ENCODE data around the gene METTL25B. TPM values are rescaled to one million over a fixed set of nuclear protein-coding genes. Genes with fewer than 3 reads are reported as not detected.
A peak's percentile ranks its signal among the peaks of the same experiment; 100 is the strongest.

METTL25B gene
- total RNA-seq, 2 experiments from 2014 or later: 35.3 to 35.5 TPM

DNA sequence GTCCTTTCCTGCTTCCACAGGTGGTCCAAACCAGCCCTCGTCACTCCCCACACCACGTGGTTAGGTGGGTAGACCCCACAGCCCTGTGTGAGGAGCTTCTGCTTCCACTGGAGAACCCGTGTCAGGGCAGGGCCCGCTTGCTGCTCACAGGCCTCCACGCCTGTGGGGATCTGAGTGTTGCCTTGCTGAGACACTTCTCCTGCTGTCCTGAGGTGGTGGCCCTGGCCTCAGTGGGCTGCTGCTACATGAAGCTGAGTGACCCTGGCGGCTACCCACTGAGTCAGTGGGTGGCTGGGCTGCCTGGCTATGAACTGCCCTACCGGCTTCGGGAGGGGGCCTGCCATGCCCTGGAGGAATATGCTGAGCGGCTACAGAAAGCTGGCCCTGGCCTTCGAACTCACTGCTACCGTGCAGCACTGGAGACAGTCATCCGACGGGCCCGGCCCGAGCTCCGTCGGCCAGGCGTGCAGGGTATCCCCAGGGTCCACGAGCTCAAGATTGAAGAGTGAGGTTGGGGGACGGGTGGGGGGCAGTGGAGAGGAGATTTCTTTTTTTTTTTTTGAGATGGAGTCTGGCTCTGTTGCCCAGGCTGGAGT is 5.8 kb downstream of the METTL25B start:
- Mint-ChIP-seq H3K27me3 (ENCODE audit: low read depth) (no peaks in the 10 kb centered on the region), H3K27ac (no peak overlapping the region), H3K4me3 (no peak overlapping the region), H3K36me3 (ENCODE audit: low read depth) (peaks cover 25% of the 10 kb centered on the region), H3K4me1 (ENCODE audit: low read depth) (peaks cover 23% of the 10 kb centered on the region), H3K9me3 (no peaks in the 10 kb centered on the region)
- intact Hi-C loops (cut with micrococcal nuclease): no loop called here
- DNase-seq: no peak
- CTCF ChIA-PET: interaction anchor here (0.9 kb wide), 1 partner anchor 8 kb away, joined by 3 read pairs; no protein-coding TSS in a partner anchor

DNA sequence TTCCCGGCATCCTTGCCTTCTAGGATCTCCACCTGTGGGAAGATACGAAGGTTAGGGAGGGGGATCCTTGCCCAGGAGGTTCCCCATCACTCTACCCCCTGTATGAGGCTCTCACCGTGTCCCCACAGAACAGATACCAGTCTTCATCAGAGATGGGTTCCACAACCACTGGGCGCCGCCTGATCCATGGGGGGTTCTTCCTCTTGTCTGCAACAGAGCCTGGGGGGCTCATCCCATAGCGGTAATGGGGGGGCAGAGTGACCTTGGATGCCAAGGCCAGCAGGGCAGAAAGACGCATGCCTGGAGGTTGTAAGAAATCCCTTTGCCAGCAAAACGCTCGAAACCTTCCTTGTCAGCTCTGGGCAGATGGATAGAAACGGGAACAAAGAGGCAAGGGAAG is 10.1 kb downstream of the METTL25B start:
- Mint-ChIP-seq H3K4me1 (ENCODE audit: low read depth) (peaks cover 34% of the 10 kb centered on the region), H3K36me3 (ENCODE audit: low read depth) (peaks cover 45% of the 10 kb centered on the region), H3K4me3 (no peak overlapping the region), H3K27me3 (ENCODE audit: low read depth) (no peaks in the 10 kb centered on the region), H3K27ac (peak overlapping the region; percentile 72), H3K9me3 (no peaks in the 10 kb centered on the region)
- CTCF ChIA-PET: interaction anchor here (1.0 to 1.2 kb wide), 2 partner anchors 9 to 12 kb away, joined by 4 to 5 read pairs; partner anchors contain the start of genes ISG20L2 and METTL25B
- no peak for DNase-seq
- intact Hi-C loops (cut with micrococcal nuclease): no loop called here

DNA sequence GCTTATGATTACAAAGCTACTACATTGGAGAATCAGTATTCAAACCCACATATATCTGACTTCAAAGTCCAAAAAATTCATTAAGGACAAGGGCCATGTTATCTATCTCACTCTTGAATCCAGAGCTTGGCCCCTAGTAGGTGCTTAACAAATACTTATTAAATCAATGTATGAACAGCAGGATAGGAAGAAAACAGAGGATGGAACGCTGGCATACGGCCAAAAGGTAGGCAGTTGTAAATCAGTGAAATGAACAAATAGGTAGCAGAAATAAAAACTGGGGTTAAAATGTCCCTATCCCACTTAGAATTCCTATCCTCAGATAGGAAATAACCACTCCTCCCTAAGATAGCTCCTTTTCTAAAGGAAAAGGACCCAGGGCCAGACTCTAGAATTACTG is 10.6 kb downstream of the METTL25B start:
- DNase-seq: no peak
- Mint-ChIP-seq H3K9me3 (no peaks in the 10 kb centered on the region), H3K27me3 (ENCODE audit: low read depth) (no peaks in the 10 kb centered on the region), H3K4me3 (no peak overlapping the region), H3K27ac (peak overlapping the region; percentile 72), H3K4me1 (ENCODE audit: low read depth) (peaks cover 34% of the 10 kb centered on the region), H3K36me3 (ENCODE audit: low read depth) (peaks cover 47% of the 10 kb centered on the region)
- intact Hi-C loops (cut with micrococcal nuclease): no loop called here
- CTCF ChIA-PET: interaction anchor here (1.0 to 1.2 kb wide), 2 partner anchors 10 to 13 kb away, joined by 4 to 5 read pairs; partner anchors contain the start of genes ISG20L2 and METTL25B

GRCh38 chr1:156740237-156740740 is 12.0 kb downstream of the METTL25B start:
- Mint-ChIP-seq H3K9me3 (no peaks in the 10 kb centered on the region), H3K36me3 (ENCODE audit: low read depth) (peaks cover 52% of the 10 kb centered on the region), H3K27ac (peak overlapping the region; percentile 98), H3K4me1 (ENCODE audit: low read depth) (peaks cover 34% of the 10 kb centered on the region), H3K27me3 (ENCODE audit: low read depth) (no peaks in the 10 kb centered on the region), H3K4me3 (peak overlapping the region; percentile 98)
- CTCF ChIA-PET: interaction anchor here (0.6 to 2.6 kb wide), 5 partner anchors 14 to 132 kb away, joined by 3 to 15 read pairs (median 3); no protein-coding TSS in a partner anchor
- no peak for DNase-seq
- intact Hi-C loops (cut with micrococcal nuclease): loop anchor here (10.0 kb wide), 1 partner anchor 235 kb away; the partner anchor contains the start of gene MEF2D

GRCh38 chr1:156740741-156741480 is 12.6 kb downstream of the METTL25B start, which contains the start of gene MRPL24:
MRPL24 (minus strand) TSS chr1:156741088; CDS start chr1:156738704, 2,384 bp downstream.
- peak; percentile 99 for DNase-seq
- H3K36me3 Mint-ChIP-seq (ENCODE audit: low read depth): peaks cover 58% of the 10 kb centered on the region

GRCh38 chr1:156741481-156741983 is 13.3 kb downstream of the METTL25B start:
- Mint-ChIP-seq H3K9me3 (no peaks in the 10 kb centered on the region), H3K4me1 (ENCODE audit: low read depth) (peaks cover 45% of the 10 kb centered on the region), H3K27me3 (ENCODE audit: low read depth) (no peaks in the 10 kb centered on the region), H3K27ac (peak overlapping the region; percentile 98), H3K4me3 (peak overlapping the region; percentile 98), H3K36me3 (ENCODE audit: low read depth) (peaks cover 59% of the 10 kb centered on the region)
- intact Hi-C loops (cut with micrococcal nuclease): loop anchor here (1.0 to 10.0 kb wide), 5 partner anchors 10 to 237 kb away; partner anchors contain the start of genes HDGF, ISG20L2, MEF2D and METTL25B
- CTCF ChIA-PET: interaction anchor here (0.8 to 2.6 kb wide), 7 partner anchors 11 to 118 kb away, joined by 3 to 15 read pairs (median 3); partner anchors contain the start of genes HDGF, ISG20L2, METTL25B and PRCC
- DNase-seq: peak; percentile 19

More at GRCh38 chr1:156740741-156741480, 12.6 kb downstream of the METTL25B start, which contains the start of gene MRPL24:
- Mint-ChIP-seq H3K4me3 (peak within 1 kb of the TSS; percentile 98), H3K27me3 (ENCODE audit: low read depth) (no peaks in the 10 kb centered on the region), H3K27ac (peak within 1 kb of the TSS; percentile 98), H3K4me1 (ENCODE audit: low read depth) (peaks cover 39% of the 10 kb centered on the region), H3K9me3 (no peaks in the 10 kb centered on the region)
- CTCF ChIA-PET: interaction anchor here (0.6 to 2.6 kb wide), 9 partner anchors 10 to 132 kb away, joined by 3 to 15 read pairs (median 3); partner anchors contain the start of genes HDGF, ISG20L2, METTL25B and PRCC
- intact Hi-C loops (cut with micrococcal nuclease): loop anchor here (1.0 to 10.0 kb wide), 5 partner anchors 10 to 236 kb away; partner anchors contain the start of genes HDGF, ISG20L2, MEF2D and METTL25B

DNA sequence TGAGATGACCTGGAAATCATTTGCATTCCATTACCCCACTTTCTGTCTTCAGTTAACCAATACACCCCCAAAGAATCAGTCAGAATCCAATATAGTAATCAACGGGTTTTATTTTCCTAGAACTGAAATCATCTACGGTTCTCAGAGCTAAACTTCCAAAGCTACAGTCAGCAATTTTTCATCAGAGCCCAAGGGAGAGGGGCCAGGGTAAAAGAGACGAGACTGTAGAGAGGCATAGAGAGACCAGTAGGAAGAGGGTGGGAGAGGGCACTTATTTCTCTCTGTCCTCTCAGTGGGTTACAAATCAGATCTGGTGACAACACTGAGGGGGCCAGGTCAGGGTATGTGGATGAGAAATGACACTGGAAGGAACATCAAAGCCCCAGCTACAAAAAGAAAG is 13.7 kb downstream of the METTL25B start:
- H3K27me3 Mint-ChIP-seq (ENCODE audit: low read depth): no peaks in the 10 kb centered on the region
- CTCF ChIA-PET: interaction anchor here (1.2 to 2.6 kb wide), 3 partner anchors 13 to 25 kb away, joined by 3 to 15 read pairs (median 7); partner anchors contain the start of genes ISG20L2, METTL25B and PRCC
- peaks cover 47% of the 10 kb centered on the region for H3K4me1 Mint-ChIP-seq (ENCODE audit: low read depth)
- intact Hi-C loops (cut with micrococcal nuclease): loop anchor here (10.0 kb wide), 1 partner anchor 237 kb away; the partner anchor contains the start of gene MEF2D
- peak overlapping the region; percentile 98 for H3K4me3 Mint-ChIP-seq
- peaks cover 58% of the 10 kb centered on the region for H3K36me3 Mint-ChIP-seq (ENCODE audit: low read depth)
- no peaks in the 10 kb centered on the region for H3K9me3 Mint-ChIP-seq
- H3K27ac Mint-ChIP-seq: peak overlapping the region; percentile 98
- DNase-seq: no peak

- H3K27ac Mint-ChIP-seq: peak overlapping the region; percentile 98
- DNase-seq: no peak
- peaks cover 54% of the 10 kb centered on the region for H3K4me1 Mint-ChIP-seq (ENCODE audit: low read depth)
- H3K27me3 Mint-ChIP-seq (ENCODE audit: low read depth): no peaks in the 10 kb centered on the region
- no peak overlapping the region for H3K4me3 Mint-ChIP-seq
- H3K9me3 Mint-ChIP-seq: no peaks in the 10 kb centered on the region
- CTCF ChIA-PET: interaction anchor here (0.6 kb wide), 2 partner anchors 15 to 29 kb away, joined by 3 read pairs; no protein-coding TSS in a partner anchor
- intact Hi-C loops (cut with micrococcal nuclease): loop anchor here (10.0 kb wide), 1 partner anchor 238 kb away; the partner anchor contains the start of gene MEF2D
- peaks cover 56% of the 10 kb centered on the region for H3K36me3 Mint-ChIP-seq (ENCODE audit: low read depth)
Measured at GRCh38 chr1:156742801-156743200, 14.5 kb downstream of the METTL25B start.

DNA sequence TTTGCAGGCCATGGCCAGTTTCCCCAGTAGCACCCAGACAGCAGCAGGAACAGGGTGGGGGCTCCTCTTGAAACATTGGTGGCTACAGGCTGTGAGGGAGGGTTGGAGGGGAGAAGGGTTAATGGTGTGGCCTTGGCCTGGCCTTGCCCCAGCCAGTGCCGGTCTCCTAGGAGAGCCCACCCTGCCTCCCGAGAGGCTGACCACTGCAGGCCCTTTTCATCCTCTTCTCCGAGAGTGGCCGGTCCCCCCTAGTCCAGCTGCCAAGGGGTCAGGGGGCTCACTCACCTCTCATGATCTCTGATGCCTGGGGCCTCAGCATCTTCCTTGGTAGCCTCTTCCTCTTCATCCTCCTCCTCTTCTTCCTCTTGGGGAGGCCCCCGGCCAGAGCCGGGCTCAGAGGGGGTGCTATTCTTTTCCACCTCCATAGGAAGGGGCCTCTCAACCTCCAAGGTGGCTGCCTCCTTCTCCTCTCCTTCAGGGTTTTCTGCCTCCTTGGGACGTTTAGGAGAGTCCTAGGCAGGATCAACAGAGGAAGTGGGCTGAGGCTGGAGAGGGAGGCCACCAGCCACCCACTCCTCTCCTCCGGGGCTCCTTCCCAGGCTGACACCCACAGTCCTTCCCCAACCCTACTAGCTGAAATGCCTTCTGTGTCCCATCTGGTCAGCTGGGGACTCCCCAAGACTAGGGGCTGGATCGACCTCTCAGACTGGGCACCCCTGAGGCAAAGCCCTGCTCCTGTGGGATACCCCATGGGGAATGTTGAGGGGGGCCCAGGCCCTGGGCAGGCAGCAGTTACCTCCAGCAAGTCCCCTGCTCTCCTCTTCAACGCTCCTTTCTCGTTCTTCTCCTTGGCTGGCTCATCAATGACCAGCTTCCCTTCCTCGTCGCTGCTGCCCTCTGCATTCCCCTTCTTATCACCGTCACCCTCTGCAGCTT is 15.4 kb downstream of the METTL25B start:
- intact Hi-C loops (cut with micrococcal nuclease): loop anchor here (10.0 kb wide), 1 partner anchor 239 kb away; the partner anchor contains the start of gene MEF2D
- Mint-ChIP-seq H3K27me3 (ENCODE audit: low read depth) (no peaks in the 10 kb centered on the region), H3K4me3 (no peak overlapping the region), H3K9me3 (no peaks in the 10 kb centered on the region), H3K36me3 (ENCODE audit: low read depth) (peaks cover 58% of the 10 kb centered on the region), H3K27ac (peak overlapping the region; percentile 72), H3K4me1 (ENCODE audit: low read depth) (peaks cover 56% of the 10 kb centered on the region)
- no peak for DNase-seq
- CTCF ChIA-PET: interaction anchor here (0.6 to 1.2 kb wide), 3 partner anchors 13 to 30 kb away, joined by 3 to 4 read pairs (median 3); no protein-coding TSS in a partner anchor

DNA sequence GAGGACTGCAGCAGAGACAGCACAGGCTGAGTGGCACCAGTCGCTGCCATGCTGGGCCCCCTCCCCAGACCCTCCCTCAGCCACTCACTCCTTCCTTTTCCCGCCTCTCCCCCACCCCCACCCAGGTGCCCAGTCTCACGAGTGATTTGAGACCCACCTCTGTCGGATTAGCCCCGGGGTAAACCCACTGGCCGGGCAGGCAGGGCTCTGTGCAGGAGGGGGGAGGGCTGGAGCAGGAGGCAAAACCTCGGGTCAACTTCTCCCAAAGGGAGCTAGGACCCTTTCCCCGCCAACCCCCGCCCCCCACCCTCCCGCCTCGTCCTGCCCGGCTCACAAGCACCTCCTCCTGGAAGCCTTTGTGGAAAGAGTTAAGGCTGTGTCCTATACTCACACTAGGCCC is 16.1 kb downstream of the METTL25B start:
- H3K9me3 Mint-ChIP-seq: no peaks in the 10 kb centered on the region
- CTCF ChIA-PET: interaction anchor here (1.0 to 1.2 kb wide), 2 partner anchors 12 to 18 kb away, joined by 3 to 4 read pairs; no protein-coding TSS in a partner anchor
- H3K4me3 Mint-ChIP-seq: no peak overlapping the region
- H3K27me3 Mint-ChIP-seq (ENCODE audit: low read depth): no peaks in the 10 kb centered on the region
- intact Hi-C loops (cut with micrococcal nuclease): loop anchor here (10.0 kb wide), 1 partner anchor 240 kb away; the partner anchor contains the start of gene MEF2D
- no peak for DNase-seq
- H3K4me1 Mint-ChIP-seq (ENCODE audit: low read depth): peaks cover 56% of the 10 kb centered on the region
- H3K36me3 Mint-ChIP-seq (ENCODE audit: low read depth): peaks cover 60% of the 10 kb centered on the region
- peak overlapping the region; percentile 8 for H3K27ac Mint-ChIP-seq

Measured in activated naive CD4-positive, alpha-beta T cell treated with anti-CD3 and anti-CD28 coated beads for 36 hours (primary cell).